RCC 7860 (cell line): ENCODE results near the gene NDUFS6.
"Not testable (repeated sequence)": the region's sequence is repeated elsewhere in the genome, so short reads cannot be mapped to it uniquely, and the experiment has no call there.

ENCODE experiments used
- DNase-seq: peaks from one replicate; pipeline ENCODE4 v3.0.0-alpha.2; 2015; ENCODE audit warnings: low spot score
- FAIRE-seq: peaks from 2 replicates; lab custom pipeline; 2012; peaks lifted over from hg19 to GRCh38; lab: Jason Lieb, UNC

The NDUFS6 gene

DNA sequence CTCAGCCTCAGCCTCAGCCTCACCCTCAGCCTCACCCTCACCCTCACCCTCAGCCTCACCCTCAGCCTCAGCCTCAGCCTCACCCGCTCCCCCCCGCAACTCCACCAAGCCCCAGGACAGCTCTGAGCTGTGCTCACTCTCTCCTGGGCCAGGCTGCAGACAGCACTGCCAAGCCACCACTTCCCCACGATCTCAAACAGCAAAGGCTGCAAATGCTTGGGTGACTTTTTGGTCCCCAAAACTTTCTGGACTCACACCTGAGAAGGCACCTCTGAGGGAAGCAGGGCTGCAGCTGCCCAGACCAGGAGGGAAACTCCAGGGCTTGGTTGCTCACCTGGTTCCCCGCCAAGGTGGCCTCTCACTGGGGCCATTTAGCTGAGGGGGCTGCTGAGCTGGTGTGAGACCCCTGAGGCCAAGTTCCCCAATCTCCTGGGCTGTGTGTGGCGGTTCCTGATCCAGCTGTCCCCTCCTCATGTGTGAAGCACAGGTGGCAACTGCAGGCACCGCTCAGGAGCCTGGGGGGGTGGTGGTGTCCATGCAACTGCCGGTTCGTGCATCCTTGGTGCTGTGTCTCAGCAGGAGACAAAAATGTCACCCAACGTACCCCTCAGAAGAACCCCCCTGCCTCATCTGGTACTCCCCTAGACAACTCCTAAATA is 19.4 kb upstream of the NDUFS6 start:
- DNase-seq (no peak), FAIRE-seq (no peak)

DNA sequence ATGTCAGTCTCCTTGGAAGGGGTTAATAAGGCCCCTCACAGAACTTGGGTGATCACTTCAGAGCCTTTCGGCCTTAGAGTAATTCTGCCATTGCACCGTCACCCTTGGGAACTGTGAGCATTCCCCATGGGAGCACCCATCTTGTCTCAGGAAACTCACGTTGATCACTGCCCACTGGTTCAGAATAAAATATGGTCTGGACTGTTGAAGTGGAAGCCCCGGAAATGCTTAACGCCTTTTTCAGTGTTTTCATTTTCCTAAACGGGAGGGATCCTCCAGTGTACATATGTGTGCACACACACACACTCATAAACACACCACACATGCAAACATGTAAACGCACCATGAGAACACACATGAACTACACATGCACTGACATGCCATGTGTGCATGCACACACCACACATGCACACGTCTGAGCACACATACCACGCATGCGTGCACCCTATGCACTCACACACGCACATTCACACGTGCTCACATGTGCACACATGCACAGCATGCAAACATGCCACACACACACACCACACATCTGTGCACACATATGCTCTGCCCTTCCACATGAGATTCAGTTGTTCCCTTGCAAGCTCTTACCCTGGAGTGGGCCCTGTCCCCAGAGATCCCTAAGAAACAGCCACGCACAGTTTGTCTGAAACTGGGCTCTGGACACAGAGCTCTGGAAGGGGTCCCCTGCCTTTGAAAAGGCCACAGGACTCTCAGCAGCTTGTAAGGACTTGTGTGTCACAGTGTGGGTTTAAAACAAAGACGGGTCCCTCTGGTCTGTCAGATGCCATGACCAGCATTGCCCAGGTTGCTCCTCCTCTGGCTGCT is 18.6 kb upstream of the NDUFS6 start:
- DNase-seq (no peak), FAIRE-seq (no peak)

DNA sequence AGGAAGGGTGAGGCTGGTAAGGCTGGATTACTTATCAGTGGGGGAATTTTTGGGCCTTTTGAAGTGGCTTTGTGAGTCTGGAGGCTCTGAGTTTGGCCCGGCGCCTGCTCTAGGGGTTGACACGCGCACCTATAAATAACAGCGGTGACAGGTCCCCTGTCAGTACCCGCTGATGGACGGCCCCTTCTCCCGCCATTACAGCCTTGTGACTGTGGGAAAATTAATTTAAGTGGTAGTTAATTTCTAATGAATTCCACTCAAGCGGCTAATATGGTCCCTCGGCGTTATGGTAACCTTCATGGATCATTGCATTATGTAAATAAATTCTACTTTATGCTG is 18.0 kb upstream of the NDUFS6 start:
- DNase-seq (no peak), FAIRE-seq (no peak)

DNA sequence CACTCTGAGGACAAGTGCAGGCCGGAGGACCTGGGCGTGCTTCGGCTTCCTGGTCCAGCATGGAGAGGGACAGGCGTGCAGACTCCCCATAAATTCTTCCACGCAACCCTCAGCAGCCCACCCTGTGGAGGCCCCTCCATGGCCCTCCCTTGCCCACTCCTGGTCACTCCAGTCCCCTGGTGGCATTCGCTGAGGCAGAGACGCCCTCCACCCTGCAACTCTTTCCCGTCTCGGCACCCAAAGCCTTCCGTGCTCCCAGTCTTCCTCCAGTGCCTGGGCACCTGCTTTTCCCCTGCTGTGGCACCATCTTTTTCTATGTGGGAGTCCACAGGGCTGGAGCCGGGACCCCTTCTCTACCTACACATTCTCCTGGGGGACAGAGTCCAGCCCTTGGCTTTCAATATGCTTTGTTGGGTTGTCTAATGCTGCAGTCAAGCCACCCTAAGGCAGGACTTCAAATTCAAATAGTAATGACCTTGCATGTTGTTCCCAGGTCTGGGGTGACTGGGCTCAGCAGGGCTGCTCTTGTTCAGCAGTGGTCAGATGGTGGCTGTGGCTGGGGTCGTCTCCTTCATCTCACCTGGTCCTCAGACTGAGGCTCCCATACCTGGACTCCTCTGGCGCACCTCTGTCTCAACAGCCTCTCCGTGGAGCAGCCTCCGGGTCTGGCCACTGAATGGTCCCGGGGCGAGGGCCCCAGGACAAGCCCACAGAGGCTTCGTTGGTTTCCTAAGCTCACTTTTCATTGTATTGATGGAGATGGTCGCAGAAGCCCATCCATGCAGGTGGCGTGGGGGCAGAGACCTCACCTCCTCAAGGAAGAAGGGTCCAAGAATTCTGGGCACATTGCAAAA is 16.8 kb upstream of the NDUFS6 start:
- no peak for DNase-seq
- FAIRE-seq: no peak

DNA sequence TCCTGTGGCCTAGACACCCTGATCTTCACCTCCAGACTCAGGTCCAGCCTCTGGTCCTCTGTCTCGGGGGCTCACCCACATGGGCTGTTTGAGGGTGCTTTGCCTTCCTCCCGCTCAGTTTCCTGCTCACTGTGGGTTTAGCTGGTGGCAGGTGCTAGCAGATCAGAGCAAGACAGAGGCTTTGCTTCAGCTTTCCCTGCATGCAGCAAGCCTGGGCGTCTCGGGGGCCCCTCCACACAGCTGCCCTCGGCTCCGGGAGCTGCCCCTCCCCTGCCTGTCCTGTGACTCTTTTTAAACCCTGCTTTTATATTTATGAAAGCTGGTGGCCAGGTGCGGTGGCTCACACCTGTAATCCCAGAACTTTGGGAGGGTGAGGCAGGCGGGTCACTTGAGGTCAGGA is 16.1 kb upstream of the NDUFS6 start:
- DNase-seq (no peak), FAIRE-seq (no peak)

DNA sequence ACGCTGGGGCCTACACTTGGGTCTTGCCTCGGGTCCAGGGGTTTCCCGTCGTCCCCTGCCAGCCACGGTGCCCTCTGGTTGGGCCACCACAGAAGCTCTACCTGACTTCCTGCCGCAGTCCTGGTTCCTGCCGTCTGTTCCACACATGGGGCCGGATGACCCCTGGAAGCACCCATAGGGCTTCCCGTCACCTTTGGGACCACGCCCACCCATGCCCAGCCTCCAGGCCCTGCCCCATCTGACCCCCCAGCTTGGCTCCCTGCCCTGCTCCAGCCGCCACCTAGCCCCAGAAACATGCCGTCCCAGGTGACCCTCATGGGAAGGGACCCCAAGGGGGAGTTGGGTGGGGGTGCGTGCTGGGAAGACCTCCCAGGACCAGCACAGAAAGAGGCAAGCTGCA is 15.2 kb upstream of the NDUFS6 start:
- FAIRE-seq: no peak
- no peak for DNase-seq

DNA sequence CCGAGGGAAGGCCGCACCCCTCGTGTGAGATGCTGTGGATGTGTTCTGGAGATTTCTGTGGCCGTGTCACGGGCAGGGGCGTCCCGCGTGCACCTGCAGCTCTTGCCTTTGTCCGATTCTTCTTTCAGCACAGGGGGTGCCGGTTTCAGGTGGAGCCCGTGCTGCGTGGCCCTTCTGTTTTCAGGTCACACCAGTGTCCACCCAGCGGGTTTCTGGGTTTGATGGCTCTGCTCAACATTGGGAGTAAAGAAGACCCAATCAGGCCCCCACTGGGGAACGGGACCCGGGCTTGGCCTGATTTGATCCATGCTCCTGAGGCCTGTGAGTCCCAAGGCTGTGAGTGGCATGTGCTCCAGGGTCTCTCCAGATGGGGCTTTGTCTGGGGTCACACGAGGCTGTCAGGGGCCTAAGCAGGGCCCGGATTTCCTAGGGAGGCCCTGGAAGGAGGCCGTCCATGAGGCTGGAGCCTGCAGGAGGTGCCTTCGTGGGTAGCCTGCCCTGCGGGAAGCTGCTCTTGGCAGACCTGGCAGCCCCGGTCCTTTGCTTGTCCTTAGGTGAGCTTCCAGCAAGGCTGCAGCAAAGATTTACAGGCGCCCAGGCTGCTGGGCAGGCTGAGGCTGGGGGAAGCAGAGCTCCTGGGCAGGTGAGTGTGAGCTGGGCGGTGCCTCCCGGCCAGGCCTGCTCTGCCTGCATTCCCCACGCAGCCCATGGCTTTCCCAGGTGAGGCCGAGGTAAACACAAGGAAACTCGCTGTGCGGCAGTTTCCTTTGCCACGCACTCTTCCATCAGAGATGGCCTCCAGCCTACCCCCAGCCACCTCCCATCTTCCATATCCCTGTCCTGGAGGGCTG is 14.4 kb upstream of the NDUFS6 start:
- no peak for FAIRE-seq
- DNase-seq: no peak

DNA sequence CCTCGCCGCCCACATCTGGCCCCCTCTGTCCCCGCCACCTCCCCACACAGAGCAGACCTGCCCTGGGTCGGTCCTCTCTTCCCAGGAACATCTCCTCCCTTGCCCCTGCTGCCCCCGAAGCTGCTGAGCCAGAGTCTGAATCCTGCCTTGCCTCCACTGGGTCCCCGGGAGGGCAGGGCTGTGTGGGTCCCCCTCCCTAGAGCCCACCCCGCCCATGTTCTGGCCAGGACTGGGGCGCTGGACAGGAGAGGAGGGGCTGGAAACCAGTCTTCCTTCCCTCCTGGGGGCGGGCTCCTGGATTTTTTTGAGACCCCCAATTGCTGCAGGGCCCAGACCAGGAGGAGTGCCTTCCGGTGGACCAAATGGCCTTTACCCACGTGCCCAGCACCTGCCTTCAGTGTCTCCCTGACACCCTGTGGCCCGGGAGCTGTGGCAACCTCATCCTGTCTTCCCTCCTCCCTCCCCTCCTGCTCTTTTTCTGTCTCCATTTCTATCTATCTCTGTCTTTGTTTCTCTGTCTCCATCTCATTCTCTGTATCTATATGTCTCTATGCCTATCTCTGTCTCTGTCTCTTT is 13.6 kb upstream of the NDUFS6 start:
- no peak for FAIRE-seq

DNA sequence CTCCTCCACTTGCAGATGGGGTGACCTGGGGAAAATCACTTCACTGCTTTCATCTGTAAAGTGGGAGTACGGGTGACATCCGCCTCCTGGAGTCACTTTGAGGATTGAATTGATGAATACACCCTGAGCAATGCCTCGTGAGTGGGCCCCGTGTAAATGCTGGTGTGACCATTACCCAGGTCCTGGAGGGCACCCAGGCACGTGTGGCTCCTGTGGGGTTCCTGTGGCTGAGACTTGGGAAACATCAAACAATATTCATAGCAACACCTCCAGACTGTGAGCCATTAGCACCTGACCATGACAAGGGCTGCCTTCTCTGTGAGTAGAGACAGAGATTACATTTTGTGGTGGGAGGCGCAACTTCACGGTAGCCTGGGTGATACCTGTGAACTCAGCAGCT is 13.0 kb upstream of the NDUFS6 start:
- DNase-seq (no peak), FAIRE-seq (no peak)

More for the DNA sequence above, 13.6 kb upstream of the NDUFS6 start:
- DNase-seq: no peak

DNA sequence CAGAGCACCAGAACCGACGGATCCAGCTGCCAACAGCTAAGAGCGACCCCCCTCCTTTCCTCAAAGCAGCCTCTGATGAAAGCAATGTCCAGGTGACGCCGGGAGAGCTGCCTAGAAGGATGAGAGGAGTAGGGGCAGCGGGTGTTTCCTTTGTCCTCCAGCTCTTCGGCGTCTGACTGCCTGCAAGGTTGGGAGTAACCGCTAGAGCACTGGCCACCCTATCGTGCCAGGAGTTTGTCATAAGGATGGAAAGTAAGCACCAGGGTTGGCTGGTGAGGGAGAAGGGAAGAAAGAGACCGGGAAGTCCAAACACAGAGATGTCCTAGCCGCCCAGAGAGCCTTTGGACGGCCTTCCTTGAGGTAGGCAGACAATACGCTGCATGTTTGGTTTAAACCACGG is 12.4 kb upstream of the NDUFS6 start:
- FAIRE-seq: no peak
- no peak for DNase-seq

DNA sequence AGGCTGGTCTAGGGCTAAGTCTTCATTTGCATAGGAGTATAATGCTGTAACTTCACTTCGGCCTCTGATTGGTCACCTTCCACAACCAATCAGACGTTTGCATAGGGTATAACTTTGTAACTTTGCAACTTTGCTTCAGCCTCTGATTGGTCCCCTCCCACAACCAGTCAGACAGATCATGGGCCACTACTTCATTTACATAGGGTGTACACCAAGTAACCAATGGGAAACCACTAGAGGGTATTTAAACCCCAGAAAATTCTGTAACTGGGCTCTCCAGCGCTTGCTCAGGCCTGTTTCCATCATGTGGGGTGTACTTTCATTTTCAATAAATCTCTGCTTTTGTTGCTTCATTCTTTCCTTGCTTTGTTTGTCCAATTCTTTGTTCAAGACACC is 11.8 kb upstream of the NDUFS6 start:
- not testable (repeated sequence) for FAIRE-seq, DNase-seq

DNA sequence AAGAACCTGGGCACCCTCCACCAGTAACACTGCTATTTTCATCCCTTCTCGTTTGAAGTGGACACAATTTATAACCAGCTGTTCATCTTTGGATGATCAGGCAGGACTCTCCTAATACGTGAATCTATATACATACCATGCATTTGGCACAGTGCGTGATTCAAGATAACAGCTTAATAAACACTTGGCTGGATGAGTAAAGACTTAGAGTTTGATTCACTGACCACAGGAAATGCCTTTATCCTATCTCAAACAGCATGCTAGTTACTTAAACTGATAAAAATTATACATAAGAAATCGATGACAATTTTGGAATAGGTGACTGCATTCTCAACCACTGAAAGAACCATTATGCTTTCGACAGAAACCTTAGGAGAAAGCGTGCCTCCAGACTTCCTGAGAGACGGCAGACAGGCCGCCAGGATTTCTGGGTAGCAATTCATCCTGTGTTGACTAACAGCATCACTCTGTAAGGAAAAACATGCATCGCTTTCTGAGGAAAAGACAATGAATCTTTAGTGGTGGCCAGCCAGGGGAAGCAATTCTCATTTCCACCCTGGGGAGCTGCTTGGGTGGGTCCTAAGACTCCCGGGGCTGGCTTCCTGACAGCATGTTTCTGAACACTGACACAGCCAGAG is 11.3 kb upstream of the NDUFS6 start:
- FAIRE-seq (peak; percentile 53), DNase-seq (no peak)

DNA sequence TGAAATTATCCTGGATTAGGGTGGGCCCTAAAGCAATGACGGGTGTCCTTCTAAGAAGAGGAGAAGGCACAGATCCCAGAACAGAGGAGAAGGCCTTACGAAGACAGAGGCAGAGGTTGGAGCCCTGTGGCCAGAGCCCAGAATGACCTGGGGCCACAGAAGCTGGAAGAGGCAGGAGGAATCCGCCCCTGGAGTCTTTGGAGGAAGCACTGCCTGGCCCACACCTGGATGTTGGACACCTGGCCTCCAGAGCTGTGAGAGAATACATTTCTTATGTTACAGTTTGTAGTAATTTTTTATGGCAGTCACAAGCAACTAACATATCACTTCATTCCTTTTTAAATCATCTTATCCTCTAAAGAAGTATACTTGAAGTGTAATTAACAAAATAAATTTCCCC is 10.0 kb upstream of the NDUFS6 start:
- FAIRE-seq: no peak
- DNase-seq: no peak

DNA sequence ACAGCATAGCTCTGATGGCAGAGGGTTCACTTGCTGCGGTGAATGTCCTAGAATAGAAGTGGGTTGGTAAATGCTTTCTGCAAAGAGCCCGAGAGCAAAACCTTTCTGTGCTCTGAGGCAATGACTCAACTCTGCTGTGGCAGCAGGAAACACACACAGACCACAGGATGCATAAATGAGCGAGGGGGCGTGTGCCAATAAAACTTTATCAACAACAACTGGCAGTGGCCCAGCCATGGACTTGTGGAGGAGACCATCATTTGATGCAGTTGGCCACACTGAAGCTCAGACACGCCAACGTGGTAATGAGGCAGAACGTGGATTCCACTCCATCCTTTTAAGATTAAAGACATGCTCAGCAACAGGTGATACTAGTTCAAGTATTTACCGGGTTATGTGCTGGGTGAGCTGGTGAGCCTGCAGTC is 8.4 kb upstream of the NDUFS6 start:
- FAIRE-seq: peak; percentile 44
- peak; percentile 72 for DNase-seq

DNA sequence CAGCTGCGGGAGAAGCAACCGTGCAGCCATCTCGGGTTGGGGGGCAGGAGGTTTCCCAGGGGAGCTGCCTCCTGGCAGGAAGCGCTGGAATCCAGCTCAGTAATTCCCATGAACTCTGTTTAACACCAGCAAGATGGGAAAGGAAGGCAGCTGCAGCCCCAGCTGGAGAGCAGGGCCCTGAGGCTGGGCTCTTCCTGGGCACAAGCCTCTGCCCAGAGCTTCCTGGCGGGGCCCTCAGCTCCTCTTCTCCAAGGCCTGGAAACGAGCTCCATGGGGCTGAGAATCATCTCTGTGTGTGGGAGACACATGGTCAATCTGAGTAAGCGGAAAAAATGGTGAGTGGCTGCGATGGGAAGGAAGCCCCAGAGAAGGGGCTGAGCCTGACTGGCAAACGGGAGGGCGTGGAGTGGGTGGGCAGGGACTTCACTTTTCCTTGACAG is 7.9 kb upstream of the NDUFS6 start:
- FAIRE-seq (no peak), DNase-seq (no peak)

DNA sequence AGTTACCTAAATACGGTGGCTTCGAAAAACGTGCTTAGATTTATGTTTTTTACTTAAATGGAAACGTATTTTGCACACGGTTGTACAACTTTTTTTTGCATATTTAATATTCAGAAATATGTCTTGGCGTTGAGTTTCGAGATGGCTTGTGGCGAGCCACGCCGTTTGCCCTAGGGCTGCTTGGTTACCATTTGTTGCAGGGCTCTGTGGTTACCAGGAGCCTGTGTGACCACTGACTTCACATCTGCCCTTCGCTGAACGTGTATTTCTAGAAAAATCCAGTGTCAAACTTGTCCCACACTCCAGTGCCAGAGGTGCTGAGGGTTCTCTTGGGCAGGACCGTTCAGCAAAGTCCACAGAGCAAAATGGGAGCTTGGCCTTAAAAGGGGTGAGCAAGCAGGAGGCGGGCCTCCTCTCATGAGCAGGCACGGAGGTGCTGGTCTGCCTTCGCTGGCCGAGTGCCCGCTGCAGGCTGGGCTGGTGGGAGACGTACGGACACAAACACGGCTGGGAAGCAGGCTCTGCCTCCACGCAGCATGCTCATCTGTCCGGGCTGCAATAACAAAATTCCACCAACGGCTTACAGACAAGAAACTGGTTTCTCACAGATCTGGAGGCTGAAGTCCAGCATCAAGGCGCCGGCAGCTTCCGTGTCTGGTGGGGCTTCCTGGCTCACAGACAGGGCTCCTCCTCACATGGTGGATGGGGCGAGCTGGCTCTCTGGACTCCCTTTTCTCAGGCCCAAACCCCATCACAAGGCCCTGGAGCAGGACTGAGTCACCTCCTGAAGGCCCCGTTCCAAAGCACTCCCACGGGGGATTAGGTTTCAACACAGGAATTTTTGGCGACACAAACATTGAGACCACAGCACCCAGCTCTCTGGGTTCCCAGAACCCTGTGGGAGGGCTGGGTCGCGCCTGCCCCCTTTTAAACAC is 7.0 kb upstream of the NDUFS6 start:
- FAIRE-seq: no peak
- no peak for DNase-seq

DNA sequence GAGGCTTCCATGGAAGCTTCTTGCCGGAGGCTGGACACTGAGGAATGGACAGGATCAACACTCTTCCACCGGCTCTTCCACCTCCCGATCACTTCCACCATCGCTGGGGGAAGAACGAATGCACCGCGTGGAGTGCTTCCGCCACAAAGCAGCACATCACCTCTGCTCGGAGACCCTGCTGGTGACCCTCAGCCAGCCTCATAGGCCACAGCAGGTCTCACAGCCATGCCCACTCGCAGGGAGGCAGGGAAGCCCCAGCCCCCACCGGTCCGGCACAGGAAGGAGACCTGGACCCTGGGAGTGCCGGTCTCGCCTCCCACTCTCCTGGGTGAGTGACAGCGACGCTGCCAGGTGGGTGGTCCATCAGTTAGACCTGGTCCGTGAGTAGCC is 6.3 kb upstream of the NDUFS6 start:
- no peak for FAIRE-seq
- no peak for DNase-seq

DNA sequence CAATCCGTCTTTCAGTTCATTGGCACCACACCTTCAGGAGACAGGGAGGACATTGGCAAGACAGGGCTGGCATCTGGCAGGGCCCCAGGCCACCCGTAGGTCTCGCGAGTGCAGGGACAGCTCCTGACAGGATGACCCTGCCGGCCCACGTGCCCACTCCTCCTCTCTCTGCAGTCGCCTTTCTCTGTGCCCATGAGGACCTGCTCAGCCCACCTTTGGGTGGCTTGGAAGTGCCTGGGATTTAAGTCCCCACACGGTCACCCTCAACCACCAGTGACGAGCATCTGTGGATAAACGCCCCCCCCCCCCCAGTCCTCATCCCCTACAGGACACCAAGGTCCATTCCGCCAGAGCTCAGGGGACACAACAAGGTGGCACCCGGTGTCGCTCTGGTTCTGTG is 5.7 kb upstream of the NDUFS6 start:
- FAIRE-seq (no peak), DNase-seq (no peak)

DNA sequence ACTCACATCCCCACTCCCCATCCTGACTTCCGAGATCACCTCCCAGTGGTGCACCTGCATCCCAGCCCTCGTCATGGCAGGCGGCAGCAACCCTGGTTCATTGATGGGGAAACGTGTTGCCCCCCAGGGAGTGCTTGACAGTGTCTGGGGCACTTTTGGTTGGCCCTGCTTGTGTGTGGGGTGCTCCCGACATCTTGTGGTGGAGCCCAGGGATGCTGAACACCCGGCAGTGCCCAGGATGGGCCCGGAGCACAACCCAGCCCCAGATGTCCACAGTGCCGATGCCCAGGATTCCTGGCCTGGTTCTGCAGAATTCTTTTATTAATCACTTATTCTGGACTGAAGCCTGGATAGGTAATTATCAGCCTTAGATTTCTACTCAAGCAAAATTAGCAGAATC is 5.3 kb upstream of the NDUFS6 start:
- FAIRE-seq: no peak
- DNase-seq: no peak
